Measurements from ENCODE around the gene SORCS2. TPM values are rescaled to one million over a fixed set of nuclear protein-coding genes. Genes with fewer than 3 reads are reported as not detected.

Gene SORCS2
- total and polyA plus RNA-seq, 7 donors = 0.18 to 1.5 (median 0.36) TPM

DNA sequence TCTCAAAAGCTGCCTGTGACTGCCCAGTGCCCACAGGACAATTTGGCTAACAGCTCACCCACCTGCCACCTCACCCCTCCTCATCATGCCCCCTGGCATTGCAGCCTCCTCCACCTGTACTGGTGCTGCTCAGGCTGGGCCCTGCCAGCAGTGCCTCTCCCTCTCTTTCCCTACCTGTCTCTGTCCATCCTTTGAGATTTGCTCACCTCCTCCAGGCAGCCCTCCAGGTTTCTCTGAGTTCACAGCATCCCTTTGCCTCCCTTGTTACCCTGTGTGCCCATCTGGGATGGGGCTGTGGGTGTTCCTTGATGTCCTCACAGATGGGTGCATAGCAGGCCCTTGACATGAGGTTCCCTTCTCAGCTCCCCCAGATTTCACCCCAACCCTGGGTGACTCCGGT is 522.4 kb downstream of the SORCS2 start:
- intact Hi-C loops (cut with DNase I) = loop anchor here in 1 of 2 donors (10.0 kb wide), 1 partner anchor 400 kb away; no protein-coding TSS in a partner anchor
- DNase-seq (peak in 1 of 2 donors; percentile 19), ATAC-seq (no peak)
- Histone ChIP-seq H3K27me3 (ENCODE audit: insufficient read depth in 3 of 3, low read length in 2 of 3) (peaks cover 0 to 5% (median 4%) of the 10 kb centered on the region in 3 donors), H3K9me3 (no peaks in the 10 kb centered on the region), H3K4me3 (no peak overlapping the region), H3K4me1 (no peaks in the 10 kb centered on the region), H3K27ac (no peak overlapping the region), H3K36me3 (ENCODE audit: insufficient read depth in 1 of 2, low read depth in 1 of 2) (no peaks in the 10 kb centered on the region)
- TF ChIP-seq, protein P1, sequence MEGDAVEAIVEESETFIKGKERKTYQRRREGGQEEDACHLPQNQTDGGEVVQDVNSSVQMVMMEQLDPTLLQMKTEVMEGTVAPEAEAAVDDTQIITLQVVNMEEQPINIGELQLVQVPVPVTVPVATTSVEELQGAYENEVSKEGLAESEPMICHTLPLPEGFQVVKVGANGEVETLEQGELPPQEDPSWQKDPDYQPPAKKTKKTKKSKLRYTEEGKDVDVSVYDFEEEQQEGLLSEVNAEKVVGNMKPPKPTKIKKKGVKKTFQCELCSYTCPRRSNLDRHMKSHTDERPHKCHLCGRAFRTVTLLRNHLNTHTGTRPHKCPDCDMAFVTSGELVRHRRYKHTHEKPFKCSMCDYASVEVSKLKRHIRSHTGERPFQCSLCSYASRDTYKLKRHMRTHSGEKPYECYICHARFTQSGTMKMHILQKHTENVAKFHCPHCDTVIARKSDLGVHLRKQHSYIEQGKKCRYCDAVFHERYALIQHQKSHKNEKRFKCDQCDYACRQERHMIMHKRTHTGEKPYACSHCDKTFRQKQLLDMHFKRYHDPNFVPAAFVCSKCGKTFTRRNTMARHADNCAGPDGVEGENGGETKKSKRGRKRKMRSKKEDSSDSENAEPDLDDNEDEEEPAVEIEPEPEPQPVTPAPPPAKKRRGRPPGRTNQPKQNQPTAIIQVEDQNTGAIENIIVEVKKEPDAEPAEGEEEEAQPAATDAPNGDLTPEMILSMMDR (IDR thresholded peaks at IDR 0.05) = no peak
- 63 to 95% (median 79%) methylated on average over 1 of the region's 1 CpG for WGBS, 3 donors

DNA sequence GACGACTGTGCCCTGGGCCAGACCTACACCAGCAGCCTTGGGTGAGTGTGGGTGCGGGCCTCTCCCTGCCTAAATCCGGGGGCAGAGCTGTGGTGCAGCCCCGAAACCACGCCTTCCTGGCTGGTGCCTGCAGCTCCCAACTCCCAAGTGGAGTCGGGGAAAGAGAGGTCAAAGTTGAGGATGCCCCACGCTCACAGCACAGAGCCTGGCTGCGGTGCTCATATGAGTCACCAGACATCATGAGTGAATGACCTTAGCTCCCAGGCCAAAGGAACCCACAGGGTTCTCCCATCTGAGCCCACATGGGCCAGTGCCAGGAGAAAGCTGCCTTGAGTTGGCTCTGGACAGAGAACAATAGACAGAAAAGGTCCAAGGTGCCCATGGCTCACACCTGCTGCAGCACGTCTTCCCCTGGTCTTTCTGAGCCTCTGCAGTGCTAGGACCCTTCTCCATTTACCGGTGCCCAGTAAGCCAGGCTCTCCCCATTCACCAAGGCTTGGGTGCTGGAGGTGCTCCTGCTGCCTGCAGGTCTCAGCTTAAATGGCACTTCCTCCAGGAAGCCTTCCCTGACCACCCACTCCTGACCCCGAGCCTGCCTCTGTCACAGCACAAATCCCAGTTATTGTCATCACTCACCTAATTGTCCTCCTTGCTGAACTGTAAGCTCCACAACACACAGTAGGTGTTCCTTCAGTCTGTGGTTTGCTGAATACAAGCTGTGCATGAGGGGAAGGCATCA is 523.1 kb downstream of the SORCS2 start:
- Histone ChIP-seq H3K4me1 (no peaks in the 10 kb centered on the region), H3K36me3 (ENCODE audit: insufficient read depth in 1 of 2, low read depth in 1 of 2) (no peaks in the 10 kb centered on the region), H3K27ac (no peak overlapping the region), H3K4me3 (no peak overlapping the region), H3K27me3 (ENCODE audit: insufficient read depth in 3 of 3, low read length in 2 of 3) (peaks cover 0 to 5% (median 4%) of the 10 kb centered on the region in 3 donors), H3K9me3 (no peaks in the 10 kb centered on the region)
- TF ChIP-seq, protein P1 (IDR thresholded peaks at IDR 0.05) = no peak
- DNase-seq (peak in 1 of 2 donors; percentile 27), ATAC-seq (no peak)
- WGBS, 3 donors = 58 to 78% (median 71%) methylated on average over 11 of the region's 11 CpGs
- intact Hi-C loops (cut with DNase I) = loop anchor here in 1 of 2 donors (10.0 kb wide), 1 partner anchor 401 kb away; no protein-coding TSS in a partner anchor

DNA sequence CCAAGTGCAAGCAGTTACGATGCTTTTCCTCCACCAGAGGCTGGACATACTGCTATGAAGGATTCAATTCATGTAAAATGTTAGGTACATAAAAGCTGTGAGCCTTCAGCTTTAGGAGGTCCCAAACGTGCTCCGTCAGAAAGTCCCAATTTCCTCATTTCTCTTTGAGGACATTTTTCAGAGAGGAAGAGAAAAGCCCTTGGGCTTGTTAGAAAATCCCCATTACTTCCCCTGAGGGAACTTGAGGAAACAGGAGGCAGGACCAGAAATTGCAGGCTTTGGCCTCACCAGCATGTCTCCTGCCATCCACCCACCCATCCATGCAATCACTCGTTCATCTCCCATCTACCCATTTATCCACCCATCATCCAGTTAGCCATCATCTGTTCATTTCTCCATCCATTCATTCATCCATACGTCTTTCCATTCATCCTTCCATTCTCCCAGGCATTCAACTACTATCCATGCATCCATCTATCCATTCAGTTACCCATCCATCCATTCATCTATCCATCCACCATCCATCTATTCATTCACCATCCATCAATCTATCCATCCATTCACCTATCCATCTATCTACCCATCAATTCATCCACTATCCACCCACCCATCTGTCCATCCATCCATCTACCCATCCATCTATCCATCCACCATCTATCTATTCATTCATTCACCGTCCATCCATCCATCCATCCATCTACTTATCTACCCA is 523.8 kb downstream of the SORCS2 start:
- Histone ChIP-seq H3K36me3 (ENCODE audit: insufficient read depth in 1 of 2, low read depth in 1 of 2) (no peaks in the 10 kb centered on the region), H3K4me1 (no peaks in the 10 kb centered on the region), H3K27ac (no peak overlapping the region), H3K27me3 (ENCODE audit: insufficient read depth in 3 of 3, low read length in 2 of 3) (peaks cover 0 to 5% (median 4%) of the 10 kb centered on the region in 3 donors), H3K4me3 (no peak overlapping the region), H3K9me3 (no peaks in the 10 kb centered on the region)
- intact Hi-C loops (cut with DNase I) = loop anchor here in 1 of 2 donors (10.0 kb wide), 1 partner anchor 401 kb away; no protein-coding TSS in a partner anchor
- DNase-seq (no peak), ATAC-seq (no peak)
- WGBS, 3 donors = 80 to 84% (median 81%) methylated on average over 6 of the region's 6 CpGs
- TF ChIP-seq, protein P1 (IDR thresholded peaks at IDR 0.05) = no peak

DNA sequence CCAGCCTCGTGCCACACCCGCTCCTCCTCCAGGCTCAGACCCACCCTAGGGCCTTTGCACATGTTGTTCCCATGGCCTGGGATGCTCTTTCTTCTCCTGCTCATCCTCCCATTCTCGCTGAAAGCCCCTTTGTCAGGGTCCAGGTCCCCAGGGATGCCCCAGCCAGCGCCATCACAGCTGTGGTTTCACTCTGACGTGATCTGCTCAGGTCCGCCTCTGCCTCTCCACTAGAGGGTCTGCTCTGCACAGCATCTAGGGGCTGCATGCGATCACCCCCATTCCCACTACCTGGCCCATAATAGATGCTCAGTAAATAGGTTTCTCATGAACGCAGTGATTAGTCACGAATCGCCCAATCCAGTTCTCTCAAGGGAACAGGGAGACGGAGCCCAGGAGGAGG is 524.8 kb downstream of the SORCS2 start:
- no peaks in the 10 kb centered on the region for H3K4me1 ChIP-seq
- TF ChIP-seq, protein P1 (IDR thresholded peaks at IDR 0.05) = no peak
- peak in 1 of 2 donors; percentile 22 for DNase-seq
- H3K27ac ChIP-seq = no peak overlapping the region
- intact Hi-C loops (cut with DNase I) = loop anchor here in 1 of 2 donors (10.0 kb wide), 1 partner anchor 402 kb away; no protein-coding TSS in a partner anchor
- no peaks in the 10 kb centered on the region for H3K36me3 ChIP-seq (ENCODE audit: insufficient read depth in 1 of 2, low read depth in 1 of 2)
- WGBS, 3 donors = 89 to 92% (median 91%) methylated on average over 11 of the region's 11 CpGs
- no peaks in the 10 kb centered on the region for H3K9me3 ChIP-seq
- no peak overlapping the region for H3K4me3 ChIP-seq
- no peak for ATAC-seq
- peaks cover 0 to 5% (median 4%) of the 10 kb centered on the region in 3 donors for H3K27me3 ChIP-seq (ENCODE audit: insufficient read depth in 3 of 3, low read length in 2 of 3)

Data from psoas muscle (tissue), 8 donors.